Hematopoietic multipotent progenitor cell treated with erythropoietin and hydrocortisone succinate and interleukin-3 and kit ligand, for 17 days (in vitro differentiated cells): ENCODE data around the gene DGCR2.
"Not testable (repeated sequence)": the region's sequence is repeated elsewhere in the genome, so short reads cannot be mapped to it uniquely, and the experiment has no call there.

ENCODE experiments used
- DNase-seq: peaks from one replicate; pipeline ENCODE4 v3.0.0-alpha.2; 2015; ENCODE audit warnings: low spot score

DGCR2 gene

GRCh38 chr22:19122143-19122751 lies at the start of gene DGCR2:
Gene DGCR2 (minus strand): TSS chr22:19122412. CDS start chr22:19122206, 206 bp downstream.
- DNase-seq, result peak; percentile 96

- DNase-seq, result no peak
These were observed 47.7 kb upstream of the DGCR2 start for GRCh38 chr22:19169947-19170318.

GRCh38 chr22:19169002-19169946 lies 47.1 kb upstream of the DGCR2 start:
- no peak for DNase-seq

- DNase-seq, result no peak
These were observed 46.1 kb upstream of the DGCR2 start for GRCh38 chr22:19168088-19168890.

GRCh38 chr22:19167106-19167869 lies 45.1 kb upstream of the DGCR2 start:
- DNase-seq, result no peak

- no peak for DNase-seq
These were observed 44.2 kb upstream of the DGCR2 start for GRCh38 chr22:19166421-19166820.

- no peak for DNase-seq
These were observed 42.2 kb upstream of the DGCR2 start for GRCh38 chr22:19164425-19164824.

- not testable (repeated sequence) for DNase-seq
These were observed 36.4 kb upstream of the DGCR2 start for GRCh38 chr22:19158649-19159048.

GRCh38 chr22:19156109-19156508 lies 33.9 kb upstream of the DGCR2 start:
- DNase-seq, result not testable (repeated sequence)

- DNase-seq, result no peak
These were observed 31.0 kb upstream of the DGCR2 start for GRCh38 chr22:19152942-19153883.

GRCh38 chr22:19151329-19152191 lies 29.3 kb upstream of the DGCR2 start:
- DNase-seq, result no peak

- DNase-seq, result no peak
These were observed 28.5 kb upstream of the DGCR2 start for GRCh38 chr22:19150482-19151328.

GRCh38 chr22:19149991-19150390 lies 27.8 kb upstream of the DGCR2 start, which contains the start of gene GSC2:
Gene GSC2 (minus strand): TSS chr22:19150292. CDS start chr22:19150283, 9 bp downstream.
- DNase-seq, result no peak

- DNase-seq, result no peak
These were observed 27.1 kb upstream of the DGCR2 start for GRCh38 chr22:19149047-19149883.

GRCh38 chr22:19148417-19149046 lies 26.3 kb upstream of the DGCR2 start:
- DNase-seq, result no peak

- no peak for DNase-seq
These were observed 25.1 kb upstream of the DGCR2 start for GRCh38 chr22:19147195-19147780.
